Skeletal muscle tissue (tissue), 4 donors: ENCODE data around the gene CABLES1. TPM values are rescaled to one million over a fixed set of nuclear protein-coding genes. Genes with fewer than 3 reads are reported as not detected.

Experiments
- H3K27ac ChIP-seq: one replicate; pipeline ENCODE4 v1.7.0; 2013; ENCODE audit warnings: mild to moderate bottlenecking, low read depth, low read length, inconsistent platforms
- H3K27me3 ChIP-seq, 3 donors: one replicate each; pipeline ENCODE4 v1.7.0; 2013; ENCODE audit warnings: low read length in 3 of 3; ENCODE audit not compliant: control insufficient read depth in 3 of 3, insufficient read depth in 3 of 3
- H3K36me3 ChIP-seq, 3 donors: one replicate each; pipeline ENCODE4 v1.7.0; 2013; ENCODE audit warnings: low read length in 3 of 3; ENCODE audit not compliant: control insufficient read depth in 3 of 3, insufficient read depth in 3 of 3
- H3K4me1 ChIP-seq, 3 donors: one replicate each; pipeline ENCODE4 v1.7.0; 2013; ENCODE audit warnings: low read length in 3 of 3, mild to moderate bottlenecking in 3 of 3; ENCODE audit not compliant: control insufficient read depth in 3 of 3, insufficient read depth in 3 of 3
- H3K4me3 ChIP-seq, 3 donors: one replicate each; pipeline ENCODE4 v1.7.0; 2013; ENCODE audit warnings: low read length in 3 of 3
- H3K9ac ChIP-seq, 3 donors: one replicate each; pipeline ENCODE4 v1.7.0; 2013; ENCODE audit warnings: low read length in 3 of 3, mild to moderate bottlenecking in 3 of 3, moderate library complexity in 2 of 3, low read depth in 1 of 3
- H3K9me3 ChIP-seq, 3 donors: one replicate each; pipeline ENCODE4 v1.7.0; 2013; ENCODE audit warnings: low read length in 3 of 3; ENCODE audit not compliant: control insufficient read depth in 3 of 3
- total RNA-seq: library from RNA; depleted of rRNA; stranded (reverse); fragments of >200 nt; gene quantifications from one replicate; pipeline ENCODE4 v1.2.3, GENCODE V29; 2014
- donor health status: Osteomylitis.

The CABLES1 gene
- total RNA-seq, 1 donor from 2014 or later = 4.7 TPM

GRCh38 chr18:23201741-23202140 lies 66.5 kb downstream of the CABLES1 start:
- Histone ChIP-seq H3K4me1 (peaks cover 0 to 4% (median 3%) of the 10 kb centered on the region in 3 donors), H3K9ac (no peak overlapping the region), H3K9me3 (no peaks in the 10 kb centered on the region), H3K36me3 (peaks cover 0 to 7% (median 6%) of the 10 kb centered on the region in 3 donors), H3K27me3 (no peaks in the 10 kb centered on the region), H3K4me3 (no peak overlapping the region), H3K27ac (no peak overlapping the region)

DNA sequence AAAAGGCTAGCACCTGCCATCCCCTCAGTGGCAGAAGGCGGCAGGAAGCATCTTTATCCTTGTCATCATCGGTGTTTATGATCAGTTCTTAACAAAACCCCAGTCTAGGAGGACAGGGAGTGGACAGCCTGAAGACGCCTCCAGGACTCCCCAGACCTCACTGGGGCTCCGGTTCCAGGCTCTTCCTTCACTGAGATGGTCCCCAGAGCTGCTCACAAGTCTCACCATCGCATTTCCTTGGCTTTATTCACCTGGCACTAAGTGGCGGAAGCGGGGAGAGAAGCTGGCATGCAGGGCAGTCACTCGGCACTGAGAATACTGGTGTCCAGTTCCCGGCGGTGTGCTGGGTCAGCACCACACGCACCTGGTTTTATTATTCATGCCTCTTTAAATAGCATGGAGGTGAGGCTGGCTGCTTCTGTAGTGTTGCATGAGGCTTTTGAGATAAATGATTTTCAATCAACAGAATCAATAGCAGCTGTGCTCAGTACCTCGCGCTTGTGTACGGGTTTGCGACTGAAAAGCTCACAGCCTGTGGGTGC lies 68.7 kb downstream of the CABLES1 start:
- Histone ChIP-seq H3K27ac (no peak overlapping the region), H3K4me3 (no peak overlapping the region), H3K4me1 (peaks cover 0 to 4% (median 3%) of the 10 kb centered on the region in 3 donors), H3K36me3 (peaks cover 0 to 10% (median 2%) of the 10 kb centered on the region in 3 donors), H3K9me3 (peaks cover 0 to 5% (median 2%) of the 10 kb centered on the region in 3 donors), H3K27me3 (no peaks in the 10 kb centered on the region), H3K9ac (no peak overlapping the region)

GRCh38 chr18:23204589-23205235 lies 69.4 kb downstream of the CABLES1 start:
- H3K27me3 ChIP-seq = no peaks in the 10 kb centered on the region
- H3K9ac ChIP-seq = no peak overlapping the region
- peaks cover 0 to 10% (median 2%) of the 10 kb centered on the region in 3 donors for H3K36me3 ChIP-seq
- H3K9me3 ChIP-seq = peaks cover 0 to 5% (median 2%) of the 10 kb centered on the region in 3 donors
- H3K4me3 ChIP-seq = no peak overlapping the region
- peaks cover 0 to 4% (median 3%) of the 10 kb centered on the region in 3 donors for H3K4me1 ChIP-seq
- no peak overlapping the region for H3K27ac ChIP-seq

- no peak overlapping the region for H3K4me3 ChIP-seq
- H3K4me1 ChIP-seq = peaks cover 0 to 4% (median 3%) of the 10 kb centered on the region in 3 donors
Observed at GRCh38 chr18:23205980-23206379, 70.7 kb downstream of the CABLES1 start.

DNA sequence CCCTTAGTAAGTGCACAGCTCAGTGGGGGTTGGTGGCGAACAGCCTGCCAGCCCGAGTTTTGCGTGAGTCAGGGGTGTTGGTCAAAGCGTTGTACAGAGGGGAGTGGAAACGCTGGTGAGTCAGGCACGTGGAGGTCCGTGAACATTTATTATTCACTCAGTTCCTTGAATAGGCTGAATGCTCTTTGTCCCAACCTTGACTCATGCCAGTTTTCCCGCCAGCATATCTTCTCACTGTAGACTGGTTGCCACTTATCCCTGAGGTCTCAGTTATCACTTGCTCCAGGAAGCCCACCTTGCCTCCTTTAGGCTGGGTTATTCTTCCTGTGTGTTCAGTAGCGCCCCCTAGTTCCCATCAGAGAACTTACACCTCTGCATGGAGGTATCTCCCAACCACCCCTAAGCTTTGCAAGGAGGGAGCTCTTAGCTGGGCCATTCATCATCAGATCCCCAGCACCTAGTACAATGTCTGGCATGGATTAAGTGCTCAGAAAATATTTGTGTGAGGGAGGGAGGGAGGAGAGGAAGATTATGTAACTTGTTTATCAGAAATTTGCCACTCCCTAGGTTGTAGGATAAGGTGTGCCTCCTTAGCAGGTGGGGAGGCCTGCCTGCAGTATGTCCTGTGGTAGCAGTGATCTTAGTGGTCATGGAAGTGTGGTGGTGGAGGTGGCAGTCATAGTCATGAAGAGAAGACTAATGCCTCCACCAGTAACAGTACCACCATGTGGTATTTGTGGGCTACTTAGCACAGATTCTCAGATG lies 72.1 kb downstream of the CABLES1 start:
- Histone ChIP-seq H3K9ac (no peak overlapping the region), H3K27me3 (no peaks in the 10 kb centered on the region), H3K4me3 (no peak overlapping the region), H3K27ac (no peak overlapping the region), H3K9me3 (peaks cover 0 to 5% (median 2%) of the 10 kb centered on the region in 3 donors), H3K4me1 (peaks cover 0 to 4% (median 3%) of the 10 kb centered on the region in 3 donors), H3K36me3 (peaks cover 0 to 10% (median 2%) of the 10 kb centered on the region in 3 donors)

More at GRCh38 chr18:23205980-23206379, 70.7 kb downstream of the CABLES1 start:
- peaks cover 0 to 10% (median 2%) of the 10 kb centered on the region in 3 donors for H3K36me3 ChIP-seq
- H3K9me3 ChIP-seq = peaks cover 0 to 5% (median 2%) of the 10 kb centered on the region in 3 donors
- no peaks in the 10 kb centered on the region for H3K27me3 ChIP-seq
- H3K27ac ChIP-seq = no peak overlapping the region
- no peak overlapping the region for H3K9ac ChIP-seq

DNA sequence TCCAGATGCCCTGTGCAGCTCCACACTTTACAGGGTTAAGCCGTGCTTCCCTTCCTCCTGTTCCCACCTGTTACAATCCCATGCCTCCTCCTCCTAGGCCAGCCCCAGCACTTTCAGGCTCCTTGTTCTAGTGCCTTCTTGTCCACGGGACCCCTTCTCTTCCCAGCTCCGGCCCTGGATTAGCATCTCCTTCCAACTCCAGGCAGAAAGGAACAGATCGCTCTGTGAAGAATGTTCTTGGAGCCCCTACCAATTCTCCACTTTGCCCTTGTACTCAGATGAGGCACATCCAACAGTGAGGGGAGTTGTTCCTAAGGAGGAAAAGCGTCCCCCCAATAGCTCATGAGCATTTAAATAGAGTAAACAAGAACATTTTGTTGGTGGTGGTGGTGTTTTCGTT lies 72.7 kb downstream of the CABLES1 start:
- no peak overlapping the region for H3K9ac ChIP-seq
- H3K9me3 ChIP-seq = peaks cover 0 to 5% (median 2%) of the 10 kb centered on the region in 3 donors
- no peaks in the 10 kb centered on the region for H3K27me3 ChIP-seq
- H3K27ac ChIP-seq = no peak overlapping the region
- no peak overlapping the region for H3K4me3 ChIP-seq
- peaks cover 0 to 10% (median 2%) of the 10 kb centered on the region in 3 donors for H3K36me3 ChIP-seq
- peaks cover 0 to 4% (median 3%) of the 10 kb centered on the region in 3 donors for H3K4me1 ChIP-seq

- H3K9ac ChIP-seq = no peak overlapping the region
- H3K27me3 ChIP-seq = no peaks in the 10 kb centered on the region
- peaks cover 0 to 5% (median 2%) of the 10 kb centered on the region in 3 donors for H3K9me3 ChIP-seq
- H3K36me3 ChIP-seq = peaks cover 0 to 10% (median 2%) of the 10 kb centered on the region in 3 donors
- H3K27ac ChIP-seq = no peak overlapping the region
- peaks cover 0 to 4% (median 3%) of the 10 kb centered on the region in 3 donors for H3K4me1 ChIP-seq
- H3K4me3 ChIP-seq = no peak overlapping the region
Observed at GRCh38 chr18:23208600-23208999, 73.3 kb downstream of the CABLES1 start.

DNA sequence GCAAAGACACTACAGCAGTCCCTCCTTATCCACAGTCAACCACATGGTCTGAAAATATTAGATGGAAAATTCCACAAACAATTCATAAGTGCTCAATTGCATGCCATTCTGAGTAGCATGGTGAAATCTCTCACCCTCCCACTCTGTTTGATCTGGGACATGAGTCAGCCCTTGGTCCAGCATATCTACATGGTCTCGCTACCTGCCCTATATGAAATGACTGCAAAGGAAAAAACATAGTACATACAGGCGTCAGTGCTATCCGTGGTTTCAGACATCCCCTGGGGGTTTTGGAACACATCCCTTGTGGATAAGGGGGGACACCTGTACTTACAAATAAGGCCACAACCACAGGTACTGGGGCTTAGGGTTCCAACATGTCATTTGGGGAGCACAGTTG lies 73.7 kb downstream of the CABLES1 start:
- no peak overlapping the region for H3K4me3 ChIP-seq
- H3K4me1 ChIP-seq = peaks cover 0 to 4% (median 3%) of the 10 kb centered on the region in 3 donors
- H3K27me3 ChIP-seq = no peaks in the 10 kb centered on the region
- no peak overlapping the region for H3K27ac ChIP-seq
- no peak overlapping the region for H3K9ac ChIP-seq
- peaks cover 0 to 10% (median 2%) of the 10 kb centered on the region in 3 donors for H3K36me3 ChIP-seq
- peaks cover 0 to 5% (median 2%) of the 10 kb centered on the region in 3 donors for H3K9me3 ChIP-seq

DNA sequence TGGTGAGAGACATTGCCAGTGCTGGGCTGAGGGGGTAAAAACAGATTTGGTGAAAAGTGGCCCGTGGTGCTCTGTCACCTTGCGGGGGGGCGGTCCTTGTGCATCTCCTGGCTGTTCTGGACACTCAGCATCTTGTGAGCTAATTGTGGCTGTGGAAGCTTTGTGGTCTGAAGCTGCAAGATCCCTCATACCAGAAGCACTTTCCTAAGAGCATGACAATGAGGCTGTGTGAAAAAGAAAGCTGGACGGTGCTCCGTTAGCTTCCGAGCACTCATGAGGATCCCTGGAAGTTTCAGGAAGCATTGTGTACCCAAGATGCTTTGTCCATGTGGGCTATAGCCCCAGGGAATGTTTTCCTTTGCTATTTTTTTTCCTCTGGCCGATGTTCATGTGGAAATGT lies 74.5 kb downstream of the CABLES1 start:
- peaks cover 0 to 2% (median 0%) of the 10 kb centered on the region in 3 donors for H3K4me1 ChIP-seq
- no peak overlapping the region for H3K27ac ChIP-seq
- H3K4me3 ChIP-seq = no peak overlapping the region
- H3K9me3 ChIP-seq = peaks cover 0 to 5% (median 2%) of the 10 kb centered on the region in 3 donors
- H3K27me3 ChIP-seq = no peaks in the 10 kb centered on the region
- H3K9ac ChIP-seq = no peak overlapping the region
- peaks cover 0 to 12% (median 5%) of the 10 kb centered on the region in 3 donors for H3K36me3 ChIP-seq
